H1 (cell line): Measurements from ENCODE around the gene ACOT7. TPM values are rescaled to one million over a fixed set of nuclear protein-coding genes. Genes with fewer than 3 reads are reported as not detected.

ENCODE experiments used
- CTCF ChIA-PET: fragments of 300-600 bp; sonication (Branson Sonifier 250); formaldehyde crosslinking; loops from one replicate; lab custom pipeline; 2021; ENCODE audit not compliant: partially characterized antibody; lab: Charles Lee
- POLR2A ChIA-PET: fragments of 300-600 bp; sonication (Branson Sonifier 250); formaldehyde crosslinking; loops from one replicate; lab custom pipeline; 2021; ENCODE audit warnings: inconsistent platforms; ENCODE audit not compliant: partially characterized antibody; lab: Charles Lee
- DNase-seq, 2 experiments: peaks; one replicate each; pipeline versions ENCODE4 v3.0.0 to v3.0.0-alpha.2; 2010 to 2022; ENCODE audit warnings: low spot score in 2 of 2, low read depth in 1 of 2, mixed read lengths in 1 of 2
- FAIRE-seq: peaks from 2 replicates; lab custom pipeline; 2011; peaks lifted over from hg19 to GRCh38; lab: Jason Lieb, UNC
- H2AFZ ChIP-seq: 2 replicates; pipeline ENCODE4 v1.8.1; 2012; ENCODE audit warnings: low read length, inconsistent platforms
- H2AK5ac ChIP-seq: 2 replicates; pipeline ENCODE4 v1.6.1; 2013; ENCODE audit warnings: low read depth, low read length
- H2BK120ac ChIP-seq: replicated peaks from 2 replicates; pipeline ENCODE3; 2013; ENCODE audit warnings: low read depth, low read length, inconsistent platforms
- H2BK12ac ChIP-seq: 2 replicates; pipeline ENCODE4 v1.6.1; 2013; ENCODE audit warnings: low read depth, low read length
- H2BK15ac ChIP-seq: 2 replicates; pipeline ENCODE4 v1.6.1; 2013; ENCODE audit warnings: low read length
- H2BK20ac ChIP-seq: 2 replicates; pipeline ENCODE4 v1.6.1; 2013; ENCODE audit warnings: low read length
- H2BK5ac ChIP-seq: 2 replicates; pipeline ENCODE4 v1.6.1; 2013; ENCODE audit warnings: low read depth, low read length
- H3K14ac ChIP-seq: 2 replicates; pipeline ENCODE4 v1.6.1; 2013; ENCODE audit warnings: inconsistent platforms; ENCODE audit not compliant: insufficient read length
- H3K18ac ChIP-seq: 2 replicates; pipeline ENCODE4 v1.6.1; 2013; ENCODE audit warnings: low read length; ENCODE audit errors: extremely low read depth
- H3K23ac ChIP-seq: 2 replicates; pipeline ENCODE4 v1.6.1; 2013; ENCODE audit warnings: inconsistent platforms; ENCODE audit not compliant: insufficient read length
- H3K23me2 ChIP-seq: 2 replicates; pipeline ENCODE4 v1.6.1; 2013; ENCODE audit warnings: low read depth, low read length
- H3K27ac ChIP-seq: 2 replicates; pipeline ENCODE4 v1.6.1; 2011; ENCODE audit warnings: low read depth, low read length, inconsistent platforms
- H3K27me3 ChIP-seq, 4 experiments: replicated peaks in 1 of 4; 1 replicate in 1 of 4; 2 replicates in 3 of 4; pipeline versions ENCODE4 v1.6.1 to v1.8.1; 2011 to 2013; ENCODE audit warnings: low read length in 3 of 4, mild to moderate bottlenecking in 3 of 4, inconsistent platforms in 2 of 4, mixed read lengths in 2 of 4, moderate library complexity in 1 of 4; ENCODE audit not compliant: control insufficient read depth in 3 of 4, insufficient read depth in 3 of 4; ENCODE audit errors: extremely low read depth in 1 of 4
- H3K36me3 ChIP-seq, 4 experiments: 2 replicates each; pipeline versions ENCODE4 v1.6.1 to v1.8.1; 2011 to 2013; ENCODE audit warnings: mild to moderate bottlenecking in 4 of 4, low read length in 3 of 4, moderate library complexity in 2 of 4, control low read depth in 1 of 4, inconsistent platforms in 1 of 4; ENCODE audit not compliant: insufficient read depth in 4 of 4, control insufficient read depth in 2 of 4
- H3K4ac ChIP-seq: replicated peaks from 2 replicates; pipeline ENCODE3; 2013; ENCODE audit warnings: low read length, low read depth, mixed read lengths, inconsistent platforms; ENCODE audit not compliant: insufficient read length
- H3K4me1 ChIP-seq, 4 experiments: replicated peaks in 1 of 4; 1 replicate in 1 of 4; 2 replicates in 3 of 4; pipeline versions ENCODE4 v1.6.1 to v1.8.1; 2011 to 2013; ENCODE audit warnings: low read length in 3 of 4, inconsistent platforms in 2 of 4, mixed read lengths in 1 of 4; ENCODE audit not compliant: insufficient read depth in 4 of 4, control insufficient read depth in 3 of 4
- H3K4me2 ChIP-seq, 2 experiments: 2 replicates each; pipeline versions ENCODE4 v1.6.1 to v1.8.1; 2011 to 2013; ENCODE audit warnings: low read depth in 2 of 2, low read length in 2 of 2, control low read depth in 1 of 2, inconsistent platforms in 1 of 2, mild to moderate bottlenecking in 1 of 2; ENCODE audit not compliant: insufficient read depth in 1 of 2
- H3K4me3 ChIP-seq, 4 experiments: fragments of 200-600, 300-600 bp in 1 of 4; sonication (generic), shearing (Covaris generic), sonication (Bioruptor Twin) in 1 of 4; 2 replicates each; pipeline versions ENCODE4 v1.5.1 to v1.8.1; 2011 to 2016; ENCODE audit warnings: low read length in 4 of 4, low read depth in 3 of 4, control low read depth in 2 of 4, inconsistent platforms in 2 of 4, mild to moderate bottlenecking in 2 of 4, mixed read lengths in 1 of 4, moderate library complexity in 1 of 4; ENCODE audit not compliant: insufficient read depth in 2 of 4; ENCODE audit errors: extremely low read depth in 1 of 4
- H3K56ac ChIP-seq: replicated peaks from 2 replicates; pipeline ENCODE3; 2013; ENCODE audit warnings: low read depth, mild to moderate bottlenecking, mixed read lengths, low read length, inconsistent platforms; ENCODE audit not compliant: insufficient read length
- H3K79me1 ChIP-seq: 2 replicates; pipeline ENCODE4 v1.6.1; 2013; ENCODE audit warnings: low read depth, low read length, control low read depth
- H3K79me2 ChIP-seq, 2 experiments: 2 replicates each; pipeline versions ENCODE4 v1.6.1 to v1.8.1; 2012 to 2013; ENCODE audit warnings: low read length in 2 of 2, mild to moderate bottlenecking in 2 of 2, inconsistent platforms in 1 of 2; ENCODE audit not compliant: insufficient read depth in 2 of 2, control insufficient read depth in 1 of 2
- H3K9ac ChIP-seq, 4 experiments: replicated peaks in 1 of 4; 1 replicate in 1 of 4; 2 replicates in 3 of 4; pipeline versions ENCODE4 v1.6.1 to v1.8.1; 2011 to 2013; ENCODE audit warnings: low read depth in 3 of 4, low read length in 3 of 4, control low read depth in 2 of 4, mild to moderate bottlenecking in 2 of 4, moderate library complexity in 2 of 4, inconsistent platforms in 1 of 4; ENCODE audit errors: extremely low read depth in 1 of 4
- H3K9me3 ChIP-seq, 2 experiments: 2 replicates each; pipeline versions ENCODE4 v1.6.1 to v1.8.1; 2012 to 2013; ENCODE audit warnings: mild to moderate bottlenecking in 2 of 2, moderate library complexity in 2 of 2, control low read depth in 1 of 2, inconsistent platforms in 1 of 2, low read depth in 1 of 2, low read length in 1 of 2, mixed read lengths in 1 of 2; ENCODE audit not compliant: insufficient read depth in 2 of 2
- H4K20me1 ChIP-seq, 2 experiments: replicated peaks in 1 of 2; 2 replicates each; pipeline versions ENCODE3 to v1.8.1; 2011 to 2013; ENCODE audit warnings: inconsistent platforms in 2 of 2, low read length in 2 of 2, mild to moderate bottlenecking in 1 of 2; ENCODE audit not compliant: insufficient read depth in 2 of 2, control insufficient read depth in 1 of 2
- H4K5ac ChIP-seq: 2 replicates; pipeline ENCODE4 v1.6.1; 2013; ENCODE audit warnings: low read length, low read depth, mixed read lengths, inconsistent platforms; ENCODE audit not compliant: insufficient read length
- H4K8ac ChIP-seq: 2 replicates; pipeline ENCODE4 v1.8.0; 2013; ENCODE audit warnings: mild to moderate bottlenecking, moderate library complexity, low read length, inconsistent platforms; ENCODE audit not compliant: insufficient read depth; ENCODE audit errors: extremely low read depth
- H4K91ac ChIP-seq: replicated peaks from 2 replicates; pipeline ENCODE3; 2013; ENCODE audit warnings: low read length, mixed read lengths, inconsistent platforms; ENCODE audit not compliant: insufficient read length
- ASH2L ChIP-seq: fragments of 200-600, 300-600 bp; sonication (generic); IDR thresholded peaks from one replicate; pipeline ENCODE4 v1.7.1; 2017; ENCODE audit warnings: low read length
- CHD1 ChIP-seq: IDR thresholded peaks from 2 replicates; pipeline ENCODE4 v1.6.1; 2012; ENCODE audit warnings: low read depth, low read length, improper control_type of control experiment
- CTBP2 ChIP-seq: IDR thresholded peaks from 2 replicates; pipeline ENCODE4 v1.7.0; 2011; ENCODE audit warnings: borderline replicate concordance, mild to moderate bottlenecking, moderate library complexity, mixed read lengths, low read length; ENCODE audit not compliant: insufficient read depth, insufficient read length
- GTF2F1 ChIP-seq: IDR thresholded peaks from 2 replicates; pipeline ENCODE4 v1.6.1; 2012; ENCODE audit warnings: low read depth, low read length, improper control_type of control experiment, borderline replicate concordance
- KDM5A ChIP-seq: fragments of 200-600 bp; IDR thresholded peaks from 2 replicates; pipeline ENCODE4 v1.7.1; 2012; ENCODE audit warnings: mild to moderate bottlenecking, low read length, inconsistent platforms, mixed read lengths
- NRF1 ChIP-seq: IDR thresholded peaks from 2 replicates; pipeline ENCODE4 v1.6.1; 2011; ENCODE audit warnings: mild to moderate bottlenecking, low read depth, low read length, improper control_type of control experiment
- RNF2 ChIP-seq: fragments of 200-900, 300-1000 bp; sonication (generic); IDR thresholded peaks from 2 replicates; pipeline ENCODE4 v1.7.1; 2016; ENCODE audit warnings: borderline replicate concordance, low read depth, mild to moderate bottlenecking, antibody characterized with exemption, low read length; ENCODE audit not compliant: poor library complexity, severe bottlenecking; ENCODE audit errors: missing control alignments
- SP4 ChIP-seq: IDR thresholded peaks from 2 replicates; pipeline ENCODE4 v1.6.1; 2012; ENCODE audit warnings: low read length, inconsistent platforms
- TAF7 ChIP-seq: optimal IDR thresholded peaks from 2 replicates; pipeline ENCODE3; 2011; ENCODE audit warnings: low read depth, mild to moderate bottlenecking, inconsistent platforms, low read length, moderate library complexity, borderline replicate concordance
- ZNF274 ChIP-seq: IDR thresholded peaks from 2 replicates; pipeline ENCODE4 v1.7.0; 2012; ENCODE audit warnings: low read length, borderline replicate concordance; ENCODE audit errors: extremely low read depth
- WGBS, 2 experiments: shearing (Covaris generic) in 1 of 2; methylation state at CpG; one replicate each; pipeline versions ENCODE4 v1.1.6 to v1.1.7; 2013 to 2015; ENCODE audit warnings: low lambda C conversion rate in 2 of 2, mixed read lengths in 2 of 2, inconsistent platforms in 1 of 2, low coverage in 1 of 2, missing lambda C conversion rate in 1 of 2; ENCODE audit not compliant: insufficient replicate concordance in 2 of 2, insufficient coverage in 1 of 2, insufficient read length in 1 of 2; ENCODE audit errors: extremely low coverage in 1 of 2, missing lambda C conversion rate in 1 of 2; 5-methylcytosine and 5-hydroxymethylcytosine counted together
- polyA plus RNA-seq, 7 experiments: library from polyadenylated mRNA; depleted of rRNA in 3 of 7; stranded (reverse) in 5 of 7; unstranded in 2 of 7; fragments of >200 nt in 5 of 7; fragments of 200-250 nt in 2 of 7; gene quantifications; 1 replicate in 5 of 7; 2 replicates in 1 of 7; 4 replicates in 1 of 7; pipeline versions ENCODE4 v1.2.1 to v1.2.3, GENCODE V29; 2011 to 2013; ENCODE audit warnings: missing spikeins in 2 of 7, mixed read lengths in 2 of 7
- total RNA-seq: library from RNA; stranded (reverse); fragmentation: NEBNext Ultra II Directional; extraction: Animal tissue kit (Norgen Biotek cat#: 25700); gene quantifications from 2 replicates; pipeline ENCODE4 v1.2.1, GENCODE V29; 2021
- TF ChIP-seq, protein P1 (sequence below), 3 experiments: IDR thresholded peaks; 1 replicate in 2 of 3; 2 replicates in 1 of 3; pipeline versions ENCODE4 v1.5.1 to v1.6.1; 2011; ENCODE audit warnings: low read length in 3 of 3, mild to moderate bottlenecking in 3 of 3, inconsistent platforms in 2 of 3, low read depth in 1 of 3, moderate library complexity in 1 of 3; ENCODE audit not compliant: insufficient read depth in 1 of 3; ENCODE audit errors: control extremely low read depth in 1 of 3

ACOT7 gene
- total and polyA plus RNA-seq, 2 of the 8 experiments (the other 6 are each of a cell fraction or from before 2014, with no cell fraction given): 151 to 214 TPM

DNA sequence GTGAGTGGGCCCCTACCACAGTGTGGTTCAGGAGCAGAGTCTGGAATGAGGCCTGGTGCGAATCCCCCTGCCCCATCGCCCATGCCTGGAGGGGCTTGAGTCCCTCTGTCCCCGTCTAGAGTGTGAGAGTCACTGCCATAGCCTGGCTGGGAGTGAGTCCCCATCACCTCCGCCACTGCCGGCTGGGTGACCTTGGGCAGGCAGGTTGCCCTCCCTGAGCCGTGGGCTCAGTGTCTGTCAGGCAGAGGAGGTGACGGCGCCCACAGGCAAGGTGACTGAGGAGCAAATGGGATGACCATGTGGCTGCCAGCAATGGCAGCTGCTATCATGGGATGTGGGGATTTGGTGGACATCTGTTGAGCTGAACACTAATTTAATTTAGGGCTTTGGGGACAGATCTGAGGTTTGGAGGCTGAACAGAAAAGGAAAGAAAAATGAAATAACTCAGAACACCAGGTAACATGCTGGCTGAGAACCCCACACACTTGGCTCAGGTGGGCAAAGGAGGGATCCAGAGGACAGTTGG is 94.6 kb downstream of the ACOT7 start:
- H3K4ac ChIP-seq: no peak overlapping the region
- no peak overlapping the region for H2BK15ac ChIP-seq
- H2BK5ac ChIP-seq: no peak overlapping the region
- H3K79me2 ChIP-seq: no peaks in the 10 kb centered on the region; a peak in 1 of 4 replicates
- no peak overlapping the region for H4K5ac ChIP-seq
- no peak overlapping the region for H2BK120ac ChIP-seq
- no peak overlapping the region for H3K4me2 ChIP-seq
- H3K18ac ChIP-seq: no peak overlapping the region
- 92% methylated on average over 8 of the region's 8 CpGs; no CpG with 5 or more reads in 1 of the 2 experiments for WGBS, 2 experiments
- POLR2A ChIA-PET: no interaction called here
- peaks cover 0 to 10% of the 10 kb centered on the region in 2 experiments for H4K20me1 ChIP-seq
- FAIRE-seq (no peak), DNase-seq (no peak)
- H2AFZ ChIP-seq: no peak overlapping the region
- no peaks in the 10 kb centered on the region for H3K4me1 ChIP-seq
- no peak overlapping the region for H3K56ac ChIP-seq
- H3K23me2 ChIP-seq: no peaks in the 10 kb centered on the region
- no peak overlapping the region for H3K14ac ChIP-seq
- no peak overlapping the region for H3K4me3 ChIP-seq
- no peaks in the 10 kb centered on the region for H3K27me3 ChIP-seq
- no peak overlapping the region; the same call in 1 of the 2 replicates for H4K8ac ChIP-seq
- no peak overlapping the region for H2BK12ac ChIP-seq
- H3K9me3 ChIP-seq: no peaks in the 10 kb centered on the region
- H4K91ac ChIP-seq: no peak overlapping the region
- H3K27ac ChIP-seq: no peak overlapping the region
- H2BK20ac ChIP-seq: no peak overlapping the region
- H3K23ac ChIP-seq: no peak overlapping the region
- H2AK5ac ChIP-seq: no peak overlapping the region
- H3K36me3 ChIP-seq: peaks cover 4 to 5% (median 5%) of the 10 kb centered on the region in 4 experiments; a peak in 4 of 8 replicates
- H3K79me1 ChIP-seq: peaks cover 6% of the 10 kb centered on the region
- CTCF ChIA-PET: interaction anchor here (0.9 to 2.5 kb wide), 5 partner anchors 10 to 49 kb away, joined by 3 to 7 read pairs (median 4); no protein-coding TSS in a partner anchor
- no peak overlapping the region for H3K9ac ChIP-seq
- no peak for TF ChIP-seq ZNF274
- no peak for TF ChIP-seq RNF2
- no peak for TF ChIP-seq KDM5A
- TF ChIP-seq, protein P1, sequence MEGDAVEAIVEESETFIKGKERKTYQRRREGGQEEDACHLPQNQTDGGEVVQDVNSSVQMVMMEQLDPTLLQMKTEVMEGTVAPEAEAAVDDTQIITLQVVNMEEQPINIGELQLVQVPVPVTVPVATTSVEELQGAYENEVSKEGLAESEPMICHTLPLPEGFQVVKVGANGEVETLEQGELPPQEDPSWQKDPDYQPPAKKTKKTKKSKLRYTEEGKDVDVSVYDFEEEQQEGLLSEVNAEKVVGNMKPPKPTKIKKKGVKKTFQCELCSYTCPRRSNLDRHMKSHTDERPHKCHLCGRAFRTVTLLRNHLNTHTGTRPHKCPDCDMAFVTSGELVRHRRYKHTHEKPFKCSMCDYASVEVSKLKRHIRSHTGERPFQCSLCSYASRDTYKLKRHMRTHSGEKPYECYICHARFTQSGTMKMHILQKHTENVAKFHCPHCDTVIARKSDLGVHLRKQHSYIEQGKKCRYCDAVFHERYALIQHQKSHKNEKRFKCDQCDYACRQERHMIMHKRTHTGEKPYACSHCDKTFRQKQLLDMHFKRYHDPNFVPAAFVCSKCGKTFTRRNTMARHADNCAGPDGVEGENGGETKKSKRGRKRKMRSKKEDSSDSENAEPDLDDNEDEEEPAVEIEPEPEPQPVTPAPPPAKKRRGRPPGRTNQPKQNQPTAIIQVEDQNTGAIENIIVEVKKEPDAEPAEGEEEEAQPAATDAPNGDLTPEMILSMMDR (IDR thresholded peaks at IDR 0.05; ENCODE audit: control extremely low read depth in 1 of 3, insufficient read depth in 1 of 3, low read depth in 1 of 3, low read length in 3 of 3): no peak
- no peak for TF ChIP-seq TAF7
- TF ChIP-seq SP4: no peak
- no peak for TF ChIP-seq ASH2L
- TF ChIP-seq GTF2F1: no peak
- TF ChIP-seq CHD1: no peak
- TF ChIP-seq CTBP2: no peak
- TF ChIP-seq NRF1: no peak
